GM23338 (cell line): Measurements from ENCODE around the gene DAAM1.

ENCODE experiments used
- CREB1 ChIP-seq: fragments of 250-450 bp; sonication (Bioruptor Pico); IDR thresholded peaks from 2 replicates; pipeline ENCODE4 v1.5.0; 2020; ENCODE audit warnings: low read depth, mild to moderate bottlenecking, moderate library complexity
- EZH2 ChIP-seq: fragments of 200-600 bp; sonication (generic); IDR thresholded peaks from one replicate; pipeline ENCODE4 v1.8.0; 2017; ENCODE audit warnings: antibody characterized with exemption, mild to moderate bottlenecking, low read depth; ENCODE audit not compliant: unreplicated experiment
- EZH2phosphoT487 ChIP-seq: fragments of 200-600 bp; sonication (generic); IDR thresholded peaks from one replicate; pipeline ENCODE4 v1.8.1; 2018; ENCODE audit warnings: antibody characterized with exemption; ENCODE audit not compliant: unreplicated experiment
- JUNB ChIP-seq: IDR thresholded peaks from one replicate; pipeline ENCODE4 v1.6.1; 2016; ENCODE audit warnings: antibody characterized with exemption; ENCODE audit not compliant: unreplicated experiment
- NANOG ChIP-seq: IDR thresholded peaks from 2 replicates; pipeline ENCODE4 v1.6.1; 2016; ENCODE audit warnings: antibody characterized with exemption, borderline replicate concordance
- POLR2AphosphoS5 ChIP-seq: IDR thresholded peaks from 2 replicates; pipeline ENCODE4 v1.6.1; 2016; ENCODE audit warnings: antibody characterized with exemption, low read depth
- STAT1 ChIP-seq: IDR thresholded peaks from one replicate; pipeline ENCODE4 v1.6.1; 2016; ENCODE audit warnings: antibody characterized with exemption; ENCODE audit not compliant: unreplicated experiment
- ZNF114 ChIP-seq: fragments of 250-450 bp; sonication (Bioruptor Pico); IDR thresholded peaks from 2 replicates; pipeline ENCODE4 v1.5.0; 2020; ENCODE audit warnings: mild to moderate bottlenecking, moderate library complexity
- TF ChIP-seq, protein P1 (sequence below), 2 experiments: fragments of 200-600 bp in 1 of 2; sonication (generic) in 1 of 2; conservative IDR thresholded peaks; 2 replicates each; pipeline versions ENCODE4 v1.5.1 to v1.6.1; 2016 to 2017; ENCODE audit warnings: antibody characterized with exemption in 2 of 2, low read depth in 2 of 2, mild to moderate bottlenecking in 2 of 2, moderate library complexity in 1 of 2
- TF ChIP-seq, protein P2 (sequence below): IDR thresholded peaks from one replicate; pipeline ENCODE4 v1.6.1; 2018; ENCODE audit warnings: antibody characterized with exemption; ENCODE audit not compliant: unreplicated experiment

DNA sequence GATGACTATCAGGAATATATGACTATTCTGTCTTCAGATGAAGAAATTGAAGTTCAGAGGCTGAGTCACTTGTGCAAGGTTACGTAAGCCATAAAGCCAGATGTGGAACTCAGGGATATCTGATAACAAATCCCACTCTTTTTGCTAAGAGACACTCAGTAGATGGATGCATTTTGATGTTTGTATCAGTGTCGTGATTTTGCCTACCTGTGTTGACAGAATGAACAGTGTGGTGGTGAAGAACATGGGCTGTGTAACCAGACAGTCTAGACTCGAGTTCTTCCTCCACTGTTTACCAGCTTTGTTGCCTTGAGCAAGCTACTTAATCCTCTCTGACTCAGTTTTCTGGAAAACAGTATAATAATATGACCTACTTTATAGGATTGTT is 93.9 kb downstream of the DAAM1 start:
- TF ChIP-seq, protein P1, sequence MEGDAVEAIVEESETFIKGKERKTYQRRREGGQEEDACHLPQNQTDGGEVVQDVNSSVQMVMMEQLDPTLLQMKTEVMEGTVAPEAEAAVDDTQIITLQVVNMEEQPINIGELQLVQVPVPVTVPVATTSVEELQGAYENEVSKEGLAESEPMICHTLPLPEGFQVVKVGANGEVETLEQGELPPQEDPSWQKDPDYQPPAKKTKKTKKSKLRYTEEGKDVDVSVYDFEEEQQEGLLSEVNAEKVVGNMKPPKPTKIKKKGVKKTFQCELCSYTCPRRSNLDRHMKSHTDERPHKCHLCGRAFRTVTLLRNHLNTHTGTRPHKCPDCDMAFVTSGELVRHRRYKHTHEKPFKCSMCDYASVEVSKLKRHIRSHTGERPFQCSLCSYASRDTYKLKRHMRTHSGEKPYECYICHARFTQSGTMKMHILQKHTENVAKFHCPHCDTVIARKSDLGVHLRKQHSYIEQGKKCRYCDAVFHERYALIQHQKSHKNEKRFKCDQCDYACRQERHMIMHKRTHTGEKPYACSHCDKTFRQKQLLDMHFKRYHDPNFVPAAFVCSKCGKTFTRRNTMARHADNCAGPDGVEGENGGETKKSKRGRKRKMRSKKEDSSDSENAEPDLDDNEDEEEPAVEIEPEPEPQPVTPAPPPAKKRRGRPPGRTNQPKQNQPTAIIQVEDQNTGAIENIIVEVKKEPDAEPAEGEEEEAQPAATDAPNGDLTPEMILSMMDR (conservative IDR thresholded peaks at IDR 0.05; ENCODE audit: low read depth in 2 of 2) = no peak
- no peak for TF ChIP-seq EZH2phosphoT487
- no peak for TF ChIP-seq CREB1 (CRISPR knock-in tag)
- no peak for TF ChIP-seq POLR2AphosphoS5
- TF ChIP-seq JUNB = no peak
- no peak for TF ChIP-seq EZH2
- TF ChIP-seq, protein P2, sequence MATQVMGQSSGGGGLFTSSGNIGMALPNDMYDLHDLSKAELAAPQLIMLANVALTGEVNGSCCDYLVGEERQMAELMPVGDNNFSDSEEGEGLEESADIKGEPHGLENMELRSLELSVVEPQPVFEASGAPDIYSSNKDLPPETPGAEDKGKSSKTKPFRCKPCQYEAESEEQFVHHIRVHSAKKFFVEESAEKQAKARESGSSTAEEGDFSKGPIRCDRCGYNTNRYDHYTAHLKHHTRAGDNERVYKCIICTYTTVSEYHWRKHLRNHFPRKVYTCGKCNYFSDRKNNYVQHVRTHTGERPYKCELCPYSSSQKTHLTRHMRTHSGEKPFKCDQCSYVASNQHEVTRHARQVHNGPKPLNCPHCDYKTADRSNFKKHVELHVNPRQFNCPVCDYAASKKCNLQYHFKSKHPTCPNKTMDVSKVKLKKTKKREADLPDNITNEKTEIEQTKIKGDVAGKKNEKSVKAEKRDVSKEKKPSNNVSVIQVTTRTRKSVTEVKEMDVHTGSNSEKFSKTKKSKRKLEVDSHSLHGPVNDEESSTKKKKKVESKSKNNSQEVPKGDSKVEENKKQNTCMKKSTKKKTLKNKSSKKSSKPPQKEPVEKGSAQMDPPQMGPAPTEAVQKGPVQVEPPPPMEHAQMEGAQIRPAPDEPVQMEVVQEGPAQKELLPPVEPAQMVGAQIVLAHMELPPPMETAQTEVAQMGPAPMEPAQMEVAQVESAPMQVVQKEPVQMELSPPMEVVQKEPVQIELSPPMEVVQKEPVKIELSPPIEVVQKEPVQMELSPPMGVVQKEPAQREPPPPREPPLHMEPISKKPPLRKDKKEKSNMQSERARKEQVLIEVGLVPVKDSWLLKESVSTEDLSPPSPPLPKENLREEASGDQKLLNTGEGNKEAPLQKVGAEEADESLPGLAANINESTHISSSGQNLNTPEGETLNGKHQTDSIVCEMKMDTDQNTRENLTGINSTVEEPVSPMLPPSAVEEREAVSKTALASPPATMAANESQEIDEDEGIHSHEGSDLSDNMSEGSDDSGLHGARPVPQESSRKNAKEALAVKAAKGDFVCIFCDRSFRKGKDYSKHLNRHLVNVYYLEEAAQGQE = no peak
- no peak for TF ChIP-seq ZNF114 (CRISPR knock-in tag)
- no peak for TF ChIP-seq STAT1
- TF ChIP-seq NANOG = no peak
